Hypothalamus (tissue), 51 donors: ENCODE results near the gene PLXNB1.

Experiments used
- DNase-seq, 51 donors: peaks; one replicate each; lab custom pipeline; 2025; lab: John Stamatoyannopoulos, UW

Gene PLXNB1

GRCh38 chr3:48423241-48423882, 6.5 kb downstream of the PLXNB1 start:
- peak in 27 of 51 donors; percentile 14 to 71 (median 37) for DNase-seq

GRCh38 chr3:48422681-48423080, 7.2 kb downstream of the PLXNB1 start:
- no peak for DNase-seq

- no peak for DNase-seq
Observed at GRCh38 chr3:48422272-48422671, 7.6 kb downstream of the PLXNB1 start.

GRCh38 chr3:48420561-48420960, 9.3 kb downstream of the PLXNB1 start:
- DNase-seq = no peak

GRCh38 chr3:48419597-48419996, 10.3 kb downstream of the PLXNB1 start:
- DNase-seq = no peak

GRCh38 chr3:48419149-48419548, 10.7 kb downstream of the PLXNB1 start:
- no peak for DNase-seq

- DNase-seq = no peak
Observed at GRCh38 chr3:48418651-48419050, 11.2 kb downstream of the PLXNB1 start.

- DNase-seq = no peak
Observed at GRCh38 chr3:48418140-48418539, 11.7 kb downstream of the PLXNB1 start.

- no peak for DNase-seq
Observed at GRCh38 chr3:48417529-48418108, 12.3 kb downstream of the PLXNB1 start.

- DNase-seq = no peak
Observed at GRCh38 chr3:48416546-48416945, 13.3 kb downstream of the PLXNB1 start.

GRCh38 chr3:48416091-48416505, 13.8 kb downstream of the PLXNB1 start:
- no peak for DNase-seq

GRCh38 chr3:48415251-48415953, 14.5 kb downstream of the PLXNB1 start:
- DNase-seq = no peak

- peak in 27 of 51 donors; percentile 12 to 70 (median 42) for DNase-seq
Observed at GRCh38 chr3:48414376-48415250, 15.3 kb downstream of the PLXNB1 start.

GRCh38 chr3:48413611-48414010, 16.3 kb downstream of the PLXNB1 start:
- DNase-seq = no peak

- DNase-seq = no peak
Observed at GRCh38 chr3:48413086-48413485, 16.8 kb downstream of the PLXNB1 start.

GRCh38 chr3:48412375-48413001, 17.4 kb downstream of the PLXNB1 start:
- DNase-seq = no peak

GRCh38 chr3:48411606-48412374, 18.1 kb downstream of the PLXNB1 start:
- DNase-seq = no peak

- no peak for DNase-seq
Observed at GRCh38 chr3:48411041-48411588, 18.8 kb downstream of the PLXNB1 start.
